PC-9 (cell line): ENCODE measurements around the gene PRR19. TPM values are rescaled to one million over a fixed set of nuclear protein-coding genes. Genes with fewer than 3 reads are reported as not detected.

Experiments used
- BruUV-seq: library from RNA; stranded (reverse); fragments of 400-500 nt; replicated peaks from 2 replicates; lab custom pipeline; 2021; lab: Mats Ljungman, UMichigan
- CTCF ChIA-PET: fragments of 300-600 bp; sonication (Branson Sonifier 250); formaldehyde crosslinking; loops from one replicate; lab custom pipeline; 2022; ENCODE audit warnings: antibody characterized with exemption; lab: Charles Lee
- POLR2A ChIA-PET: fragments of 300-600 bp; sonication (Branson Sonifier 250); formaldehyde crosslinking; loops from one replicate; lab custom pipeline; 2022; ENCODE audit warnings: antibody characterized with exemption; ENCODE audit not compliant: unreplicated experiment; lab: Charles Lee
- DNase-seq, 2 experiments: peaks; one replicate each; pipeline versions ENCODE4 v3.0.0 to v3.0.0-alpha.2; 2015 to 2022; ENCODE audit warnings: mixed read lengths in 1 of 2
- H2AFZ ChIP-seq: fragments of 200-600 bp; sonication (generic); 2 replicates; pipeline ENCODE4 v1.8.1; 2017; ENCODE audit warnings: antibody characterized with exemption
- H3F3A ChIP-seq: fragments of 200-600 bp; sonication (generic); 2 replicates; pipeline ENCODE4 v1.8.1; 2017; ENCODE audit warnings: antibody characterized with exemption, mild to moderate bottlenecking, low read depth; ENCODE audit not compliant: insufficient read depth
- H3K27ac ChIP-seq: fragments of 200-600 bp; sonication (generic); 2 replicates; pipeline ENCODE4 v1.6.1; 2016; ENCODE audit warnings: mixed run types
- H3K27me3 ChIP-seq: fragments of 200-600 bp; sonication (generic); 2 replicates; pipeline ENCODE4 v1.6.1; 2016; ENCODE audit warnings: low read depth, mixed run types; ENCODE audit not compliant: insufficient read depth
- H3K36me3 ChIP-seq: fragments of 200-600 bp; sonication (generic); 2 replicates; pipeline ENCODE4 v1.6.1; 2016; ENCODE audit warnings: low read depth, mixed run types
- H3K4me1 ChIP-seq: fragments of 200-600 bp; sonication (generic); replicated peaks from 2 replicates; pipeline ENCODE4 v1.6.1; 2016; ENCODE audit warnings: mixed run types; ENCODE audit not compliant: insufficient read depth
- H3K4me2 ChIP-seq: fragments of 200-600 bp; sonication (generic); 2 replicates; pipeline ENCODE4 v1.6.1; 2017; ENCODE audit warnings: mixed run types
- H3K4me3 ChIP-seq: fragments of 200-600 bp; sonication (generic); 2 replicates; pipeline ENCODE4 v1.6.1; 2016; ENCODE audit warnings: mixed run types
- H3K79me2 ChIP-seq: fragments of 200-600 bp; sonication (generic); 2 replicates; pipeline ENCODE4 v1.6.1; 2017; ENCODE audit warnings: low read depth, mixed run types
- H3K9me2 ChIP-seq: fragments of 200-600 bp; sonication (generic); 2 replicates; pipeline ENCODE4 v1.8.1; 2017; ENCODE audit warnings: mild to moderate bottlenecking; ENCODE audit not compliant: insufficient read depth
- H3K9me3 ChIP-seq: fragments of 200-600 bp; sonication (generic); 2 replicates; pipeline ENCODE4 v1.8.1; 2016; ENCODE audit warnings: low read depth; ENCODE audit not compliant: insufficient read depth
- H4K20me1 ChIP-seq: fragments of 200-600 bp; sonication (generic); 2 replicates; pipeline ENCODE4 v1.8.1; 2017; ENCODE audit not compliant: insufficient read depth
- CTCF ChIP-seq: fragments of 200-600 bp; sonication (generic); conservative IDR thresholded peaks from 2 replicates; pipeline ENCODE4 v1.6.1; 2017; ENCODE audit warnings: mixed run types, antibody characterized with exemption, mild to moderate bottlenecking, moderate library complexity
- EZH2 ChIP-seq: fragments of 200-600 bp; sonication (generic); IDR thresholded peaks from 2 replicates; pipeline ENCODE4 v1.8.0; 2017; ENCODE audit warnings: antibody characterized with exemption, low read depth
- intact Hi-C: fragments of 100-400 bp; cut with micrococcal nuclease; formaldehyde crosslinking; loops from one replicate; pipeline ENCODE4 v1.10.0; 2022; ENCODE audit not compliant: unreplicated experiment
- total RNA-seq: library from RNA; stranded (reverse); gene quantifications from 2 replicates; pipeline ENCODE4 v1.2.3, GENCODE V29; 2021

The PRR19 gene
- total RNA-seq, 1 experiment from 2014 or later = 0.85 TPM

GRCh38 chr19:42348211-42348610, 46.3 kb downstream of the PRR19 start:
- Histone ChIP-seq H3K9me2 (no peaks in the 10 kb centered on the region), H3K79me2 (no peaks in the 10 kb centered on the region), H3K4me3 (no peak overlapping the region), H3K27ac (no peak overlapping the region), H3F3A (peaks cover 4% of the 10 kb centered on the region; the same call in 1 of the 2 replicates), H3K9me3 (no peaks in the 10 kb centered on the region), H3K36me3 (no peaks in the 10 kb centered on the region; the same call in 1 of the 2 replicates), H2AFZ (no peak overlapping the region), H4K20me1 (no peaks in the 10 kb centered on the region), H3K4me1 (peaks cover 7% of the 10 kb centered on the region; the same call in 1 of the 2 replicates), H3K4me2 (no peak overlapping the region), H3K27me3 (no peaks in the 10 kb centered on the region)
- TF ChIP-seq CTCF (no peak), EZH2 (no peak)
- BruUV-seq = no TSS peak
- ChIA-PET CTCF (no interaction called here), POLR2A (no interaction called here)
- no peak for DNase-seq
- intact Hi-C loops = no loop called here

GRCh38 chr19:42349378-42350107, 47.6 kb downstream of the PRR19 start:
- DNase-seq = no peak
- ChIA-PET POLR2A (no interaction called here), CTCF (no interaction called here)
- Histone ChIP-seq H3K4me2 (no peak overlapping the region), H3K9me2 (no peaks in the 10 kb centered on the region), H3K27me3 (no peaks in the 10 kb centered on the region), H2AFZ (no peak overlapping the region), H4K20me1 (no peaks in the 10 kb centered on the region), H3K4me1 (peaks cover 7% of the 10 kb centered on the region; the same call in 1 of the 2 replicates), H3K36me3 (no peaks in the 10 kb centered on the region; the same call in 1 of the 2 replicates), H3K9me3 (no peaks in the 10 kb centered on the region), H3K4me3 (no peak overlapping the region), H3K27ac (no peak overlapping the region), H3F3A (peaks cover 4% of the 10 kb centered on the region; the same call in 1 of the 2 replicates), H3K79me2 (no peaks in the 10 kb centered on the region)
- no TSS peak for BruUV-seq
- intact Hi-C loops = no loop called here
- no peak for TF ChIP-seq EZH2
- no peak for TF ChIP-seq CTCF

GRCh38 chr19:42350417-42350816, 48.5 kb downstream of the PRR19 start:
- no peaks in the 10 kb centered on the region for H4K20me1 ChIP-seq
- no peaks in the 10 kb centered on the region; the same call in 1 of the 2 replicates for H3K36me3 ChIP-seq
- H3K9me3 ChIP-seq = no peaks in the 10 kb centered on the region
- no peaks in the 10 kb centered on the region for H3K9me2 ChIP-seq
- ChIA-PET POLR2A (no interaction called here), CTCF (no interaction called here)
- no peak for TF ChIP-seq EZH2
- TF ChIP-seq CTCF = no peak
- H3F3A ChIP-seq = no peaks in the 10 kb centered on the region
- no TSS peak for BruUV-seq
- no peak overlapping the region for H3K27ac ChIP-seq
- no peaks in the 10 kb centered on the region for H3K79me2 ChIP-seq
- H3K27me3 ChIP-seq = no peaks in the 10 kb centered on the region
- no peak overlapping the region for H3K4me3 ChIP-seq
- H2AFZ ChIP-seq = no peak overlapping the region
- no peaks in the 10 kb centered on the region; the same call in 1 of the 2 replicates for H3K4me1 ChIP-seq
- H3K4me2 ChIP-seq = no peak overlapping the region
- intact Hi-C loops = no loop called here
- DNase-seq = no peak
